Activated CD8-positive, alpha-beta T cell treated with anti-CD3 and anti-CD28 coated beads for 36 hours (primary cell): Measurements from ENCODE around the gene QSOX2. TPM values are rescaled to one million over a fixed set of nuclear protein-coding genes. Genes with fewer than 3 reads are reported as not detected.

Experiments used
- ATAC-seq: fragments of 200-7000 bp; cut with Tn5 transposase; one replicate; pipeline ENCODE4 v1.10.0; 2021; ENCODE audit warnings: mild to moderate bottlenecking, moderate library complexity
- CTCF ChIA-PET: fragments of 350-600 bp; sonication (Branson Sonifier 250); formaldehyde crosslinking; loops from one replicate; lab custom pipeline; 2021; ENCODE audit warnings: antibody characterized with exemption; lab: Charles Lee
- POLR2A ChIA-PET: fragments of 350-600 bp; sonication (Branson Sonifier 250); formaldehyde crosslinking; loops from one replicate; lab custom pipeline; 2021; ENCODE audit warnings: antibody characterized with exemption; lab: Charles Lee
- DNase-seq: peaks from one replicate; pipeline ENCODE4 v3.0.0-alpha.2; 2020
- H3K27ac Mint-ChIP-seq: one replicate; pipeline ENCODE4 v1.8.0; 2021; ENCODE audit warnings: mild to moderate bottlenecking, mixed read lengths
- H3K27me3 Mint-ChIP-seq: one replicate; pipeline ENCODE4 v1.8.0; 2021; ENCODE audit warnings: mixed read lengths
- H3K36me3 Mint-ChIP-seq: one replicate; pipeline ENCODE4 v1.8.0; 2021; ENCODE audit warnings: low read depth, mixed read lengths
- H3K4me1 Mint-ChIP-seq: one replicate; pipeline ENCODE4 v1.8.0; 2021; ENCODE audit warnings: low read depth, mixed read lengths
- H3K4me3 Mint-ChIP-seq: one replicate; pipeline ENCODE4 v1.8.0; 2021; ENCODE audit warnings: mild to moderate bottlenecking, moderate library complexity, mixed read lengths
- H3K9me3 Mint-ChIP-seq: one replicate; pipeline ENCODE4 v1.8.0; 2021; ENCODE audit warnings: mixed read lengths
- intact Hi-C: fragments of 100-400 bp; cut with micrococcal nuclease; formaldehyde crosslinking; loops from one replicate; pipeline ENCODE4 v1.10.0; 2022
- total RNA-seq, 2 experiments: library from RNA; stranded (reverse); gene quantifications; one replicate each; pipeline ENCODE4 v1.2.3, GENCODE V29; 2021
- TF ChIP-seq, protein P1 (sequence below): fragments of 200-600 bp; IDR thresholded peaks from one replicate; pipeline ENCODE4 v1.8.0; 2022; ENCODE audit warnings: antibody characterized with exemption, mild to moderate bottlenecking

The QSOX2 gene
- total RNA-seq, 2 experiments from 2014 or later, result 21.0 to 21.5 TPM

DNA sequence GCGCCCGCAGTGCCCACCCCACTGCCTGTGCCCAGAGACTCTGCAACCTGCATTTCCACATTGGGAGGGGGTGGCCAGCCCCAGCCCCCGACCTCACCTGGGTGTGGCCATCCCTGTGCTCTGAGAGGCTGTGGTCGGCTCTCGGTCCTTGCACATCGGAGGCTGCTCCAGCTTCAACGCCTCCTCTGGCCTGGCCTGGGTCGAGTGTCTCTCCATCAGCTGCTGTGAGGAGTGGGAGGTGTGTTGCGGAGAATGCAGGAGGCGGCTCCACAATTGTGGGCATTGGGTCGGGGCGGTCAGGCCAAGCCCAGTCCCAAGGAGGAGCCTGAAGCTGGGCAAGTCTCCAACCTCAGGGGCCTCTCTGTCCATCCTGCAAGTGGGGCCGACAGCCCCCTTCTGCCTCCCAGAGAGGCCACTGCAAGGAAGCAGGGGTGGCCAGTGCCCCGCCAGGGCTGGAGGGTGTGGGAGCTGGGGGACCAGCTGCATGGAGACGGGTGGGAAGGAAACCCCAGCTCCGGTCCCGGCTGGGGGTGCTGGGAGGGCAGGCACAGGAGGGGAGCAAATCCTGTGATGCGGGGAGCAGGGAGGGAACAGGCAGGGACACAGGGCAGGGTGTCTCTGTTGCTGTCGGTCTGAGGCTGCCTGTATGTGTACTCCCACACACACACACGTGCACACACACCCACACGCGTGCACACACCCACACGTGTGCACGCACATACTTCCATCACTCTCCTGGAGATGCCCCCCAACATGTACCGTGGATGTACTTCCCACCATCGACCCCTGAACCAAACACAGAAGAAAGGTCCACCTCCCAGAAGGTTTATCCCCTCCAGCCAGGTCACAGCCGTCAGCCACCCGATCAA is 29.4 kb upstream of the QSOX2 start:
- no peak overlapping the region for H3K4me3 Mint-ChIP-seq
- intact Hi-C loops, result no loop called here
- POLR2A ChIA-PET, result no interaction called here
- TF ChIP-seq, protein P1, sequence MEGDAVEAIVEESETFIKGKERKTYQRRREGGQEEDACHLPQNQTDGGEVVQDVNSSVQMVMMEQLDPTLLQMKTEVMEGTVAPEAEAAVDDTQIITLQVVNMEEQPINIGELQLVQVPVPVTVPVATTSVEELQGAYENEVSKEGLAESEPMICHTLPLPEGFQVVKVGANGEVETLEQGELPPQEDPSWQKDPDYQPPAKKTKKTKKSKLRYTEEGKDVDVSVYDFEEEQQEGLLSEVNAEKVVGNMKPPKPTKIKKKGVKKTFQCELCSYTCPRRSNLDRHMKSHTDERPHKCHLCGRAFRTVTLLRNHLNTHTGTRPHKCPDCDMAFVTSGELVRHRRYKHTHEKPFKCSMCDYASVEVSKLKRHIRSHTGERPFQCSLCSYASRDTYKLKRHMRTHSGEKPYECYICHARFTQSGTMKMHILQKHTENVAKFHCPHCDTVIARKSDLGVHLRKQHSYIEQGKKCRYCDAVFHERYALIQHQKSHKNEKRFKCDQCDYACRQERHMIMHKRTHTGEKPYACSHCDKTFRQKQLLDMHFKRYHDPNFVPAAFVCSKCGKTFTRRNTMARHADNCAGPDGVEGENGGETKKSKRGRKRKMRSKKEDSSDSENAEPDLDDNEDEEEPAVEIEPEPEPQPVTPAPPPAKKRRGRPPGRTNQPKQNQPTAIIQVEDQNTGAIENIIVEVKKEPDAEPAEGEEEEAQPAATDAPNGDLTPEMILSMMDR, result no peak
- no peaks in the 10 kb centered on the region for H3K36me3 Mint-ChIP-seq
- no peaks in the 10 kb centered on the region for H3K9me3 Mint-ChIP-seq
- no peak for ATAC-seq
- no peak for DNase-seq
- no peak overlapping the region for H3K27ac Mint-ChIP-seq
- CTCF ChIA-PET, result no interaction called here
- H3K4me1 Mint-ChIP-seq, result no peaks in the 10 kb centered on the region
- H3K27me3 Mint-ChIP-seq, result no peaks in the 10 kb centered on the region

DNA sequence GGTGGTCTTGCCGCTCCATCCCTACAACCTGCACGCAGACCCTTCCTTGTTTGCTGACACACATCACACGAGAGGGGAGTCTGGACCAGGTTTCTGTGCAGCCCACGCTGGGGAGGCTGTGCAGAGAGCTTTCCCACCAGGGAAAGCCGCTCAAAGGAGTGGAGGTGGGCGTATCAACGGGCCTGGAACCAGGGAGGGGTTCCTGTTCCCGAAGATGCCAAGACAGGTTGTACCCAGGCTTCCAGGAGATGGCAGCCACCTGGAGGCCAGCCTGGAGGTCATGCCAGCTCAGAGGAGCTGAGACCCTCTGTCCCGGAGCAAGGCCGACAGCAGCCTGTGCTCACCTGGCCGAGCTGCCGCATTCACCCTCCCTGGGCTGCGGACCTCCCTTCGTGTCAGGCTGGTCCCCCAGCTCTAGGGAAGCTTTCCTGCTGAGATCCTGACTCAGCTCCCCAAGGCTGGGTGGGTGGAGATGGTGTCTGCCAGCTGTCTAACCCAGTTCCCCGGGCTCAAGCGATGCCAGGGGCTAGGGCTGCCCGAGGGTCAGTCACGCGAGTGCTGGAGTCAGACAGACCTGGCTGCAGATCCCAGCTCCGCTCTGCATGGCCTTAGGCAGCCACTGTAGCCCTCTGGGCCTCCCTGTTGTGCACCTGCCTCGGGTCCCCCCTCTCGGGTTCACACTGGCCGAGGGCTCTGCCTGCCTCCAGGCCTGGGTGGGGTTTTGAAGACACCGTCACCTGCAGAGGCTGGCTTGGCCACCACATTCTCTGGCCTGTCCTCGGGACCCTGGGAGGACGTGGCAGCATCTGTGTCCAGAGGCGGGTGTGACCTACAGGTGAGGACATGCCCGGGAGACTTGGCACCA is 28.5 kb upstream of the QSOX2 start:
- ChIA-PET CTCF (no interaction called here), POLR2A (no interaction called here)
- TF ChIP-seq, protein P1, result no peak
- Mint-ChIP-seq H3K27me3 (no peaks in the 10 kb centered on the region), H3K36me3 (no peaks in the 10 kb centered on the region), H3K27ac (no peak overlapping the region), H3K9me3 (no peaks in the 10 kb centered on the region), H3K4me3 (no peak overlapping the region), H3K4me1 (no peaks in the 10 kb centered on the region)
- DNase-seq (no peak), ATAC-seq (no peak)
- intact Hi-C loops, result no loop called here

DNA sequence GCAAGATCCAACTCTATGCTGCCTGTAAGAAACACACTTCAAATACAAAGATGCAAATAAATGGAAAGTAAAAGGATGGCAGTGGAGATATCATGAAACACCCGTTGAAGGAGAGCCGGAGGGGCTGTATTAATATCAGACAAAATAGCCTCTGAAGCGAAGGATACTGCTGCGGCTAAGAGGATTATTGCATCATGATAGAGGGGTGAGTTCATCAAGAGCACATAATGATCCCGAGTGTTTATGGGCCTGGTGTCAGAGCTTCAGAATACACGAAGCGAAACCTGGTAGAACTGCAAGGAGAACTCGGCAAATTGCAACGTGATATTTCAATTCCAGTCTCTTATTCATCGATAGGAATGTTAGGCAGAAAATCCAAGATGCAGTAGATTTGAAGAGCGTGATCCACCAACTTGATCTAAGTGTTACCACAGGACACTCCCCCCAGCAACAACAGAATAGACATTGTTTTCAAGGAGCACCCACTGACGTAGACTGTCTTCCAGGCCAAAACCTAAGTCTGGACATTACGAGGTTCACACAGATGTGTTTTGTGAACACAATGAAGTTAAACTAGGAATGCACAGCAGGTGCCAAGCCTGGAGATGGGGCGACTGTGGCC is 27.7 kb upstream of the QSOX2 start:
- H3K4me3 Mint-ChIP-seq, result no peak overlapping the region
- no peaks in the 10 kb centered on the region for H3K4me1 Mint-ChIP-seq
- ChIA-PET POLR2A (no interaction called here), CTCF (no interaction called here)
- no peaks in the 10 kb centered on the region for H3K36me3 Mint-ChIP-seq
- no peaks in the 10 kb centered on the region for H3K27me3 Mint-ChIP-seq
- H3K9me3 Mint-ChIP-seq, result no peaks in the 10 kb centered on the region
- DNase-seq (no peak), ATAC-seq (no peak)
- H3K27ac Mint-ChIP-seq, result no peak overlapping the region
- intact Hi-C loops, result no loop called here
- TF ChIP-seq, protein P1, result no peak

DNA sequence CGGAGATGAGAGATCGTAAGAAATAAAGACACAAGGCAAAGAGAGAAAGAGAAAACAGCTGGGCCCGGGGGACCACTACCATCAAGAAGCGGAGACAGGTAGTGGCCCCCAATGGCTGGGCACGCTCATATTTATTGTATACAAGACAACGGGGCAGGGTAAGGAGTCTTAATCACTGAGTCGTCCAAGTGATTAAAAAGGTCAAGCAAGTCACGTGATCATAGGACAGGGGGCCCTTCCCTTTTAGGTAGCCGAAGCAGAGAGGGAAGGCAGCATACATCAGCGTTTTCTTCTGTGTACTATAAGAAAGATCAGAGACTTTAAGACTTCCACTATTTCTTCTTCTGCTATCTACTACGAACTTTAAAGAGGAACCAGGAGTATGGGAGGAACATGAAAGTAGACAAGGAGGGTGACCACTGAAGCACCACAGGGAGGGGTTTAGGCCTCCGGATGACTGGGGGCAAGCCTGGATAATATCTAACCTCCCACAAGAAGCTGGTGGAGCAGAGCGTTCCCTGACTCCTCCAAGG is 24.6 kb upstream of the QSOX2 start:
- no peak for DNase-seq
- Mint-ChIP-seq H3K4me1 (peaks cover 10% of the 10 kb centered on the region), H3K27me3 (no peaks in the 10 kb centered on the region), H3K4me3 (no peak overlapping the region), H3K9me3 (no peaks in the 10 kb centered on the region), H3K36me3 (no peaks in the 10 kb centered on the region), H3K27ac (no peak overlapping the region)
- POLR2A ChIA-PET, result no interaction called here
- intact Hi-C loops, result no loop called here
- TF ChIP-seq, protein P1, result no peak
- CTCF ChIA-PET, result interaction anchor here (0.8 kb wide), 1 partner anchor 13 kb away, joined by 4 read pairs; no protein-coding TSS in a partner anchor
- no peak for ATAC-seq
